ENCODE data around the gene BCKDHA. TPM values are rescaled to one million over a fixed set of nuclear protein-coding genes. Genes with fewer than 3 reads are reported as not detected.
"Not testable (repeated sequence)": the region's sequence is repeated elsewhere in the genome, so short reads cannot be mapped to it uniquely, and the experiment has no call there.

The BCKDHA gene
- polyA plus RNA-seq, 1 donor (not counting 4 experiments of a cell fraction or from before 2014, with no cell fraction given) = 7.5 TPM

- Histone ChIP-seq H3K27me3 (ENCODE audit: control insufficient read depth, extremely low read depth, insufficient read depth, low read length) (no peaks in the 10 kb centered on the region), H3K9ac (ENCODE audit: control insufficient read depth, extremely low read depth, insufficient read depth, low read length) (no peak overlapping the region), H3K79me2 (ENCODE audit: control insufficient read depth, insufficient read depth, low read length) (peaks cover 7% of the 10 kb centered on the region), H2AFZ (ENCODE audit: control insufficient read depth, low read length) (no peak overlapping the region), H3K4me2 (ENCODE audit: control insufficient read depth, extremely low read depth, insufficient read depth, low read depth, low read length) (no peak overlapping the region), H3K4me3 (ENCODE audit: control insufficient read depth in 2 of 3, extremely low read depth in 1 of 3, insufficient read depth in 2 of 3, low read depth in 1 of 3, low read length in 3 of 3) (no peak overlapping the region), H4K20me1 (ENCODE audit: control insufficient read depth, extremely low read depth, insufficient read depth, low read length) (no peaks in the 10 kb centered on the region), H3K27ac (ENCODE audit: control insufficient read depth, insufficient read depth, low read length) (no peak overlapping the region), H3K36me3 (ENCODE audit: control insufficient read depth in 2 of 2, extremely low read depth in 1 of 2, insufficient read depth in 2 of 2, low read length in 2 of 2) (peaks cover 20 to 21% of the 10 kb centered on the region in 2 experiments), H3K9me3 (ENCODE audit: control insufficient read depth, low read depth, low read length) (no peaks in the 10 kb centered on the region), H3K4me1 (ENCODE audit: control insufficient read depth, extremely low read depth, insufficient read depth, low read length) (peaks cover 6% of the 10 kb centered on the region), H3K9me1 (ENCODE audit: control insufficient read depth, extremely low read depth, insufficient read depth, low read length) (no peaks in the 10 kb centered on the region)
- no peak for DNase-seq (ENCODE audit: low read depth, low spot score)
- no peak for FAIRE-seq
- TF ChIP-seq, protein P1, sequence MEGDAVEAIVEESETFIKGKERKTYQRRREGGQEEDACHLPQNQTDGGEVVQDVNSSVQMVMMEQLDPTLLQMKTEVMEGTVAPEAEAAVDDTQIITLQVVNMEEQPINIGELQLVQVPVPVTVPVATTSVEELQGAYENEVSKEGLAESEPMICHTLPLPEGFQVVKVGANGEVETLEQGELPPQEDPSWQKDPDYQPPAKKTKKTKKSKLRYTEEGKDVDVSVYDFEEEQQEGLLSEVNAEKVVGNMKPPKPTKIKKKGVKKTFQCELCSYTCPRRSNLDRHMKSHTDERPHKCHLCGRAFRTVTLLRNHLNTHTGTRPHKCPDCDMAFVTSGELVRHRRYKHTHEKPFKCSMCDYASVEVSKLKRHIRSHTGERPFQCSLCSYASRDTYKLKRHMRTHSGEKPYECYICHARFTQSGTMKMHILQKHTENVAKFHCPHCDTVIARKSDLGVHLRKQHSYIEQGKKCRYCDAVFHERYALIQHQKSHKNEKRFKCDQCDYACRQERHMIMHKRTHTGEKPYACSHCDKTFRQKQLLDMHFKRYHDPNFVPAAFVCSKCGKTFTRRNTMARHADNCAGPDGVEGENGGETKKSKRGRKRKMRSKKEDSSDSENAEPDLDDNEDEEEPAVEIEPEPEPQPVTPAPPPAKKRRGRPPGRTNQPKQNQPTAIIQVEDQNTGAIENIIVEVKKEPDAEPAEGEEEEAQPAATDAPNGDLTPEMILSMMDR (optimal IDR thresholded peaks at IDR 0.05 in 1 of 3, IDR thresholded peaks at IDR 0.05 in 1 of 3, conservative IDR thresholded peaks at IDR 0.05 in 1 of 3; ENCODE audit: extremely low read depth in 1 of 3, insufficient read depth in 2 of 3, low read length in 3 of 3) = no peak
- no peak for TF ChIP-seq EZH2 (IDR thresholded peaks at IDR 0.05; ENCODE audit: low read length)
- dilution Hi-C loops (cut with MboI; ENCODE audit: extremely low pct_ligation_motif_present, low sequenced_read_pairs) = no loop called here
These were observed 35.6 kb downstream of the BCKDHA start for GRCh38 chr19:41433171-41433570.

DNA sequence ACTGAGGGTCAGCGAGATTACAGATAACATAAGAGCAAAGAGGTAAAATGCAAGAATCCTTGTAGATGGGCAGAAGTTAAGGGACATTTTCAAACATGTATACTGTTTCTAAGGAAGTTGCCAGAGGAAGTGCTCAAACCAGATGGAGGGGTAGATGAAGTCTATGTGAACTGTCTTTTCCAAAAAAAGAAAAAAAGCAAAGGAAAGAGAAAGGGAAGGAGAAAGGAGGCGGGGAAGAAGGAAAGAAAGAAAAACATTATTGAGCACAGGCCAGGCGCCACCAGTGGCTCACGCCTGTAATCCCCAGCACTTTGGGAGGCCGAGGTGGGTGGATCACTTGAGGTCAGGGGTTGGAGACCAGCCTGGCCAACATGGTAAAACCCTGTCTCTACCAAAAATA, 36.8 kb downstream of the BCKDHA start:
- no peaks in the 10 kb centered on the region for H3K9me3 ChIP-seq (ENCODE audit: control insufficient read depth, low read depth, low read length)
- H3K4me2 ChIP-seq (ENCODE audit: control insufficient read depth, extremely low read depth, insufficient read depth, low read depth, low read length) = no peak overlapping the region
- no peak overlapping the region for H3K4me3 ChIP-seq (ENCODE audit: control insufficient read depth in 2 of 3, extremely low read depth in 1 of 3, insufficient read depth in 2 of 3, low read depth in 1 of 3, low read length in 3 of 3)
- H3K27me3 ChIP-seq (ENCODE audit: control insufficient read depth, extremely low read depth, insufficient read depth, low read length) = no peaks in the 10 kb centered on the region
- no peaks in the 10 kb centered on the region for H4K20me1 ChIP-seq (ENCODE audit: control insufficient read depth, extremely low read depth, insufficient read depth, low read length)
- peaks cover 13% of the 10 kb centered on the region for H3K79me2 ChIP-seq (ENCODE audit: control insufficient read depth, insufficient read depth, low read length)
- DNase-seq (ENCODE audit: low read depth, low spot score) = no peak
- no peak for FAIRE-seq
- peaks cover 20 to 21% of the 10 kb centered on the region in 2 experiments for H3K36me3 ChIP-seq (ENCODE audit: control insufficient read depth in 2 of 2, extremely low read depth in 1 of 2, insufficient read depth in 2 of 2, low read length in 2 of 2)
- H3K9me1 ChIP-seq (ENCODE audit: control insufficient read depth, extremely low read depth, insufficient read depth, low read length) = no peaks in the 10 kb centered on the region
- no peak overlapping the region for H3K27ac ChIP-seq (ENCODE audit: control insufficient read depth, insufficient read depth, low read length)
- TF ChIP-seq, protein P1 (optimal IDR thresholded peaks at IDR 0.05 in 1 of 3, IDR thresholded peaks at IDR 0.05 in 1 of 3, conservative IDR thresholded peaks at IDR 0.05 in 1 of 3; ENCODE audit: extremely low read depth in 1 of 3, insufficient read depth in 2 of 3, low read length in 3 of 3) = no peak
- TF ChIP-seq EZH2 (IDR thresholded peaks at IDR 0.05; ENCODE audit: low read length) = no peak
- dilution Hi-C loops (cut with MboI; ENCODE audit: extremely low pct_ligation_motif_present, low sequenced_read_pairs) = no loop called here
- no peak overlapping the region for H2AFZ ChIP-seq (ENCODE audit: control insufficient read depth, low read length)
- H3K4me1 ChIP-seq (ENCODE audit: control insufficient read depth, extremely low read depth, insufficient read depth, low read length) = peaks cover 7% of the 10 kb centered on the region
- H3K9ac ChIP-seq (ENCODE audit: control insufficient read depth, extremely low read depth, insufficient read depth, low read length) = no peak overlapping the region

DNA sequence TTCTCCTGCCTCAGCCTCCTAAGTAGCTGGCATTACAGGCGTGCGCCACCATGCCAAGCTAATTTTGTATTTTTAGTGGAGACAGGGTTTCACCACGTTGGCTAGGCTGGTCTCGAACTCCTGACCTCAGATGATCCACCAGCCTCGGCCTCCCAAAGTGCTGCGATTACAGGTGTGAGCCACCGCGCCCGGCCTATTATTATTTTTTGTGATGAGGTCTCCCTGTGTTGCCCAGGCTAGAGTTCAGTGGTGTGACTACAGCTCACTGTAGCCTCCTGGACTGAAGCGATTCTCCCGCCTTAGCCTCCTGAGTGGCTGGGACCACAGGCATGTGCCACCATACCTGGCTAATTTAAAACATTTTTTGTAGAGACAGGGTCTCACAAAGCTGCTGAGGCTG, 37.8 kb downstream of the BCKDHA start:
- DNase-seq (ENCODE audit: low read depth, low spot score); H3K27me3 ChIP-seq (ENCODE audit: control insufficient read depth, extremely low read depth, insufficient read depth, low read length); H2AFZ ChIP-seq (ENCODE audit: control insufficient read depth, low read length); H3K4me2 ChIP-seq (ENCODE audit: control insufficient read depth, extremely low read depth, insufficient read depth, low read depth, low read length); H3K4me3 ChIP-seq (ENCODE audit: control insufficient read depth in 2 of 3, extremely low read depth in 1 of 3, insufficient read depth in 2 of 3, low read depth in 1 of 3, low read length in 3 of 3); FAIRE-seq; dilution Hi-C loops (cut with MboI; ENCODE audit: extremely low pct_ligation_motif_present, low sequenced_read_pairs); H3K9me3 ChIP-seq (ENCODE audit: control insufficient read depth, low read depth, low read length); H3K27ac ChIP-seq (ENCODE audit: control insufficient read depth, insufficient read depth, low read length); H3K9me1 ChIP-seq (ENCODE audit: control insufficient read depth, extremely low read depth, insufficient read depth, low read length); H3K4me1 ChIP-seq (ENCODE audit: control insufficient read depth, extremely low read depth, insufficient read depth, low read length); H3K9ac ChIP-seq (ENCODE audit: control insufficient read depth, extremely low read depth, insufficient read depth, low read length); H4K20me1 ChIP-seq (ENCODE audit: control insufficient read depth, extremely low read depth, insufficient read depth, low read length): not testable (repeated sequence)
- Histone ChIP-seq H3K36me3 (ENCODE audit: control insufficient read depth in 2 of 2, extremely low read depth in 1 of 2, insufficient read depth in 2 of 2, low read length in 2 of 2) (peaks cover 20 to 21% of the 10 kb centered on the region in 2 experiments), H3K79me2 (ENCODE audit: control insufficient read depth, insufficient read depth, low read length) (peaks cover 13% of the 10 kb centered on the region)

Measured in keratinocyte (primary cell).